Fibroblast of lung (primary cell): Measurements from ENCODE around the gene CELF2.

Experiments used
- CTCF ChIP-seq, 2 donors: IDR thresholded peaks in 1 of 2; conservative IDR thresholded peaks in 1 of 2; 1 replicate in 1 of 2; 2 replicates in 1 of 2; pipeline ENCODE4 v1.5.1; 2011 to 2012; ENCODE audit warnings: low read length in 2 of 2, control low read depth in 1 of 2, inconsistent platforms in 1 of 2, low read depth in 1 of 2, mild to moderate bottlenecking in 1 of 2
- EZH2 ChIP-seq: IDR thresholded peaks from 2 replicates; pipeline ENCODE4 v1.5.1; 2012; ENCODE audit warnings: low read length, control low read depth, mild to moderate bottlenecking; ENCODE audit errors: missing control alignments

DNA sequence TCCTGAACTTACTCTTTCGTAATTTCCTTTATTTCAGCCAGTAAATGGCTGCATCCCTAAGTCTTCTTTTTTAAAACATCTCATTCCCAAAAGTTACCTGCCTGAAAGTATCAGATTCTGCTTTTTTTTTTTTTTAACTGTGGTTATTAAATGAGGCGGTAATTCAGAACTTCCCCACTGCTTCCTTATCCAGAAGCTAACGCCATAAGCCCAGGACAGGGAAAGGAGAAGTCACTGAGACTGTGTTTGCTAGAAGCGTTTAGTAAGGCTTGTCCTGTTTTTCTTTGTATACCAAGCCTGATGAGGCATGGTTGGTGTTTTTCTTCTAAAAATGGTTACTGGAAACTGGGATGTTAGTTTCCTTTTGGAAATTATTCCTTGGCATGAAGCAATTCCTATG lies 197.8 kb downstream of the CELF2 start:
- TF ChIP-seq CTCF (conservative IDR thresholded peaks at IDR 0.05 in 1 of 2, IDR thresholded peaks at IDR 0.05 in 1 of 2; ENCODE audit: low read depth in 1 of 2, low read length in 2 of 2) (no peak), EZH2 (no peak)
